Nephron (organoid): ENCODE results near the gene FAM78B.

Experiments used
- H3K27ac Mint-ChIP-seq, 3 experiments: 2 replicates each; pipeline ENCODE4 v1.8.0; 2020; ENCODE audit warnings: mixed read lengths in 3 of 3, mild to moderate bottlenecking in 2 of 3, moderate library complexity in 1 of 3
- H3K27me3 Mint-ChIP-seq: 2 replicates; pipeline ENCODE4 v1.8.0; 2021; ENCODE audit warnings: low read depth, mild to moderate bottlenecking, moderate library complexity, mixed read lengths
- H3K36me3 Mint-ChIP-seq: 2 replicates; pipeline ENCODE4 v1.8.0; 2020; ENCODE audit warnings: low read depth, mixed read lengths
- H3K4me1 Mint-ChIP-seq: 2 replicates; pipeline ENCODE4 v1.8.0; 2020; ENCODE audit warnings: mixed read lengths
- H3K4me3 Mint-ChIP-seq, 3 experiments: 2 replicates each; pipeline ENCODE4 v1.8.0; 2020; ENCODE audit warnings: mild to moderate bottlenecking in 3 of 3, mixed read lengths in 3 of 3, moderate library complexity in 2 of 3
- H3K9me3 Mint-ChIP-seq: 2 replicates; pipeline ENCODE4 v1.8.0; 2020; ENCODE audit warnings: mixed read lengths
- CTCF ChIP-seq, 3 experiments: fragments of 200-600 bp; sonication (generic); IDR thresholded peaks; one replicate each; pipeline ENCODE4 v1.5.0; 2021; ENCODE audit warnings: antibody characterized with exemption in 3 of 3; ENCODE audit not compliant: unreplicated experiment in 3 of 3

Gene FAM78B

GRCh38 chr1:166090244-166090643, 76.6 kb downstream of the FAM78B start:
- no peak overlapping the region for H3K27ac Mint-ChIP-seq
- H3K36me3 Mint-ChIP-seq = no peaks in the 10 kb centered on the region
- peaks cover 3% of the 10 kb centered on the region for H3K27me3 Mint-ChIP-seq
- no peaks in the 10 kb centered on the region for H3K4me1 Mint-ChIP-seq
- no peak for TF ChIP-seq CTCF (IDR thresholded peaks at IDR 0.05; ENCODE audit: unreplicated experiment in 3 of 3)
- H3K4me3 Mint-ChIP-seq = no peak overlapping the region
- H3K9me3 Mint-ChIP-seq = no peaks in the 10 kb centered on the region

GRCh38 chr1:166089804-166090203, 77.0 kb downstream of the FAM78B start:
- no peak for TF ChIP-seq CTCF (IDR thresholded peaks at IDR 0.05; ENCODE audit: unreplicated experiment in 3 of 3)
- Mint-ChIP-seq H3K36me3 (no peaks in the 10 kb centered on the region), H3K4me3 (no peak overlapping the region), H3K27me3 (peaks cover 3% of the 10 kb centered on the region), H3K4me1 (no peaks in the 10 kb centered on the region), H3K9me3 (no peaks in the 10 kb centered on the region), H3K27ac (no peak overlapping the region)

GRCh38 chr1:166088572-166088955, 78.2 kb downstream of the FAM78B start:
- Mint-ChIP-seq H3K4me1 (no peaks in the 10 kb centered on the region), H3K27ac (no peak overlapping the region), H3K27me3 (peaks cover 3% of the 10 kb centered on the region), H3K4me3 (no peak overlapping the region), H3K9me3 (no peaks in the 10 kb centered on the region), H3K36me3 (no peaks in the 10 kb centered on the region)
- TF ChIP-seq CTCF (IDR thresholded peaks at IDR 0.05; ENCODE audit: unreplicated experiment in 3 of 3) = no peak

- Mint-ChIP-seq H3K4me3 (no peak overlapping the region), H3K9me3 (no peaks in the 10 kb centered on the region), H3K27ac (no peak overlapping the region), H3K36me3 (no peaks in the 10 kb centered on the region), H3K27me3 (peaks cover 3% of the 10 kb centered on the region), H3K4me1 (no peaks in the 10 kb centered on the region)
- TF ChIP-seq CTCF (IDR thresholded peaks at IDR 0.05; ENCODE audit: unreplicated experiment in 3 of 3) = no peak
These were observed 78.8 kb downstream of the FAM78B start for GRCh38 chr1:166087734-166088571.

GRCh38 chr1:166086113-166086883, 80.5 kb downstream of the FAM78B start:
- Mint-ChIP-seq H3K4me1 (no peaks in the 10 kb centered on the region), H3K9me3 (no peaks in the 10 kb centered on the region), H3K27me3 (no peaks in the 10 kb centered on the region), H3K27ac (no peak overlapping the region), H3K36me3 (no peaks in the 10 kb centered on the region), H3K4me3 (no peak overlapping the region)
- TF ChIP-seq CTCF (IDR thresholded peaks at IDR 0.05; ENCODE audit: unreplicated experiment in 3 of 3) = no peak
